ENCODE measurements around the gene DYNC2LI1.

DNA sequence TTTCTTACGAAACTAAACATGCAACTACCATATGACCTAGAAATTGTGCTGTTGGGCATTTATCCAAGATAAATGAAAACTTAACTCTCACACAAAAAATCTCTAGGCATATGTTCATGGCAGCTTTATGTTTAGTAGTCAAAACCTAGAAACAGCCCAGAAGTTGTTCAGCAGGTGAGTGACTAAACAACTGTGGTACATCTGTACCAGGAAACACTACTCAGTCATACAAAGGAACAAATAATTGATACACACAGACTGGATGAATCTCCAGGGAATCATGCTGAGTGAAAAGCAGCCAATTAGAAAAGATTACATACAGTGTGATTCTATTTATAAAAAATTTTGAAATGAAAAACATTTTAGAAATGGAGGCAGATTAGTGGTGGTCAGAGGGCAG is 29.3 kb downstream of the DYNC2LI1 start:
- no peak for TF ChIP-seq EZH2 (IDR thresholded peaks at IDR 0.05; ENCODE audit: borderline replicate concordance, low read length)
- TF ChIP-seq, protein P1, sequence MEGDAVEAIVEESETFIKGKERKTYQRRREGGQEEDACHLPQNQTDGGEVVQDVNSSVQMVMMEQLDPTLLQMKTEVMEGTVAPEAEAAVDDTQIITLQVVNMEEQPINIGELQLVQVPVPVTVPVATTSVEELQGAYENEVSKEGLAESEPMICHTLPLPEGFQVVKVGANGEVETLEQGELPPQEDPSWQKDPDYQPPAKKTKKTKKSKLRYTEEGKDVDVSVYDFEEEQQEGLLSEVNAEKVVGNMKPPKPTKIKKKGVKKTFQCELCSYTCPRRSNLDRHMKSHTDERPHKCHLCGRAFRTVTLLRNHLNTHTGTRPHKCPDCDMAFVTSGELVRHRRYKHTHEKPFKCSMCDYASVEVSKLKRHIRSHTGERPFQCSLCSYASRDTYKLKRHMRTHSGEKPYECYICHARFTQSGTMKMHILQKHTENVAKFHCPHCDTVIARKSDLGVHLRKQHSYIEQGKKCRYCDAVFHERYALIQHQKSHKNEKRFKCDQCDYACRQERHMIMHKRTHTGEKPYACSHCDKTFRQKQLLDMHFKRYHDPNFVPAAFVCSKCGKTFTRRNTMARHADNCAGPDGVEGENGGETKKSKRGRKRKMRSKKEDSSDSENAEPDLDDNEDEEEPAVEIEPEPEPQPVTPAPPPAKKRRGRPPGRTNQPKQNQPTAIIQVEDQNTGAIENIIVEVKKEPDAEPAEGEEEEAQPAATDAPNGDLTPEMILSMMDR (conservative IDR thresholded peaks at IDR 0.05 in 1 of 2, IDR thresholded peaks at IDR 0.05 in 1 of 2; ENCODE audit: extremely low read depth in 1 of 2, insufficient read depth in 1 of 2, low read depth in 1 of 2, low read length in 2 of 2), result no peak

Data from mammary epithelial cell (primary cell).